Fibroblast of mammary gland (primary cell): Measurements from ENCODE around the gene RARB.
A peak's percentile ranks its signal among the peaks of the same experiment; 100 is the strongest.

ENCODE experiments used
- DNase-seq: peaks from one replicate; pipeline ENCODE4 v3.0.0-alpha.2; 2010; ENCODE audit warnings: low read depth
- H3K4me3 ChIP-seq: 2 replicates; pipeline ENCODE4 v1.5.1; 2011; ENCODE audit warnings: low read depth, mild to moderate bottlenecking, low read length, moderate library complexity; ENCODE audit not compliant: control insufficient read depth
- CTCF ChIP-seq: conservative IDR thresholded peaks from 2 replicates; pipeline ENCODE4 v1.5.1; 2011; ENCODE audit warnings: low read depth, low read length, inconsistent platforms; ENCODE audit not compliant: control insufficient read depth, insufficient read depth

Gene RARB

DNA sequence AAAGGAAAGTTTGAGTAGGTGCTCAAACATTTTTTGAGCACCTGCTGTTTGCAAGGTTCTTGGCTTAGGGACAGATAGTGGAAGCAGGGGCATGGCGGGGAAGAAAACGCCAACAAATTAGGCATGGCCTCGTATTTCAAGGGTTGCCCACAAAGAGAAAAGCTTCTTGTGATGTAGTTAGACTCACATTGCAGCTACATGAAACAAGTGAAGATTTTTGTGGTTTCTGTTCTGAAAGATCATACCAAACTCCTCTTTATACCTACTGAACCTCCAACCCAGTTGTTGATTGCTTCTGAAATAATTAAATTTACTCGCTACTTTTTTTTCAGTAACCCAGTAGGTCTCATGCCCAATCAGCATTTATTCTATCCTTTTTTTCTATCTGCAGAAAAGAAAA is 23.5 kb upstream of the RARB start:
- no peak for DNase-seq
- no peak overlapping the region for H3K4me3 ChIP-seq
- TF ChIP-seq CTCF, result no peak

DNA sequence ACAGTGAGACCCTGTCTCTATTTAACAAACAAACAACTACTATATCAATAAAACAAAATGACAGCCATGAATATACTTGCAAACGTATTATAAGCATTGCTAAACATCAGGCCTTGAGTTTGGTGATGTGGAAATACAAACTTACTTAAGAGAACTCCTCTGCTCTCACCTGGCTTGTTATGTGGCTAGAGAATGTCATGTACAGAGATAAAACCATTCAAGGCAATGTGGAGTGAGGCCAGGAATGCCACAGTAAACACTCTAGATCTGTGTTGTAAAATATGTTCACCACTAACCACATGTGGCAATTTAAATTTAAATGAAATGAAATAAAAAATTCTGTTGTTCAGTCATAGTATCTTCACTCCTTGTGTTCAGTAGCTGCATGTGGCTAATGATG is 22.7 kb upstream of the RARB start:
- no peak for TF ChIP-seq CTCF
- H3K4me3 ChIP-seq, result no peak overlapping the region
- DNase-seq, result no peak

- DNase-seq, result no peak
- TF ChIP-seq CTCF, result no peak
- no peak overlapping the region for H3K4me3 ChIP-seq
These were observed 17.4 kb upstream of the RARB start for GRCh38 chr3:25410703-25411102.

DNA sequence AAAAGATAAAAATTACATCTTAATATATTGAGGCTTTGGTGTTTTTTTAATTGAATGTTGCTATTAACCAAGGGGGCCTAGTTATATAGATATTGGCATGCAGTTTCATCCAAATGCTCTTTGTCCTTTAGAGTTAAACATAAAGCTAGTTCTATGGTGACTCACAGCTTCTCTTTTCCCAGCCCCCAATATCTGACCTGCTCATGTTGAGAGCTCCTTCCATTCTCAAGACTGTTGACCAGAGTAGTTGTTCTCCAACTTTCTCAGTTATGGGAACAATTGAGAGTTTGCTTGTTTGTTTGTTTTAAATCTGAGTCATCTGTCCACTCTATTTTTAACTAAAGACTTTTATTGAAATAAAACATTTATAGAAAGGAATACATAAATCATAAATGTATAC is 15.8 kb upstream of the RARB start:
- peak; percentile 19 for DNase-seq
- no peak for TF ChIP-seq CTCF
- no peak overlapping the region for H3K4me3 ChIP-seq

DNA sequence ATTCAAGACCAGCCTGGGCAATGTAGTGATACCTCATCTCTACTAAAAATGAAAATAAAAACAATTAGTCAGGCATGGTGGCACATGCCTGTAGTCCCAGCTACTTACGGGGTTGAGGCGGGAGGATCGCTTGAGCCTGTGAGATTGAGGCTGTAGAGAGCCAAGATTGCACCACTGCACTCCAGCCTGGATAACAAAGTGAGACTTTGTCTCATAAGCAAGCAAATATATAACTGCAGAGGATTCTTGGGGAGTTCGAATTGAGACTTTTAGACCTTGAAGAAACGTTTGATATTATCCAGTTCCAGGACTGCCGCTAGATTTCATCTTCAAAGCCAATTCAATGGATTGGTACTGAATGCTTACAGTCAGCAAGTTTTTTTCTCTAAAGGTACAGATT is 11.9 kb upstream of the RARB start:
- DNase-seq, result no peak
- no peak overlapping the region for H3K4me3 ChIP-seq
- no peak for TF ChIP-seq CTCF

DNA sequence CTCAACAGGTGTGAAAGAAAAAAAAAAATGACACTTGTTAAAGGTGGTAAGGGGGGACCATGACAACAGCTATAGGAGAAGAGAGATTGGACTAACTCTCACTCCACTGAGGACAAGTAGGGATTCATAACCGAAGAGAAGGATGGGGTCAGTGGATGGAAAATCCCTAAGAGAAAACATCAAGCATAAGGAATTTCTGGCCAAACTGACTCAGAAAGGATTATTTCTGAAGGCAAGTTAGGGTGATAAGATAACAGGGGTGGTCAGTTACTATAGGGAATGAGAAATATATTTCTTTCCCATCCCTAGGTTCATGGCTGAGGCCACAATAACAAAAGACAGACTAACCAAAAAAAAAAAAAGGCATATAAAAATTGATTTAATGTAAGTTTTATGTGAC is 9.5 kb upstream of the RARB start:
- no peak overlapping the region for H3K4me3 ChIP-seq
- TF ChIP-seq CTCF, result no peak
- no peak for DNase-seq

GRCh38 chr3:25419251-25419650 is 8.8 kb upstream of the RARB start:
- no peak for TF ChIP-seq CTCF
- no peak for DNase-seq
- H3K4me3 ChIP-seq, result no peak overlapping the region
